A549 (cell line): Measurements from ENCODE around the gene KIAA1671. TPM values are rescaled to one million over a fixed set of nuclear protein-coding genes. Genes with fewer than 3 reads are reported as not detected.

Experiments
- ATAC-seq, 2 experiments: fragments of 200-7000 bp in 1 of 2; fragments of >200 bp in 1 of 2; cut with Nextera tagmentation in 1 of 2; cut with Tn5 transposase in 1 of 2; 3 replicates each; pipeline versions ENCODE4 v1.8.0 to v1.9.1; 2018 to 2020; ENCODE audit warnings: mild to moderate bottlenecking in 1 of 2, moderate library complexity in 1 of 2
- CTCF ChIA-PET: fragments of 300-600 bp; sonication (Branson Sonifier 250); formaldehyde crosslinking; extraction: SDS; loops from one replicate; lab custom pipeline; 2021; ENCODE audit warnings: antibody characterized with exemption, inconsistent platforms; lab: Yijun Ruan, JAX
- POLR2A ChIA-PET: fragments of 350-600 bp; formaldehyde crosslinking; extraction: SDS; loops from one replicate; lab custom pipeline; 2021; ENCODE audit warnings: antibody characterized with exemption, inconsistent platforms; lab: Yijun Ruan, JAX
- DNase-seq, 2 experiments: peaks; one replicate each; pipeline versions ENCODE4 v3.0.0 to v3.0.0-alpha.2; 2011 to 2016; ENCODE audit warnings: low read depth in 1 of 2, low spot score in 1 of 2
- FAIRE-seq: peaks from 2 replicates; lab custom pipeline; 2011; peaks lifted over from hg19 to GRCh38; lab: Jason Lieb, UNC
- H3K27ac ChIP-seq, 2 experiments: fragments of >200 bp; sonication (Bioruptor Twin); formaldehyde crosslinking; 3 replicates each; pipeline ENCODE4 v1.5.1; 2016 to 2017
- H3K4me1 ChIP-seq: fragments of >200 bp; sonication (Bioruptor Twin); formaldehyde crosslinking; 3 replicates; pipeline ENCODE4 v1.6.1; 2016
- H3K4me2 ChIP-seq: fragments of >200 bp; sonication (Bioruptor Twin); formaldehyde crosslinking; 3 replicates; pipeline ENCODE4 v1.6.1; 2016
- H3K4me3 ChIP-seq: fragments of >200 bp; sonication (Bioruptor Twin); formaldehyde crosslinking; 3 replicates; pipeline ENCODE4 v1.5.1; 2016
- H3K9me3 ChIP-seq: fragments of >200 bp; sonication (Bioruptor Twin); formaldehyde crosslinking; 3 replicates; pipeline ENCODE4 v1.6.1; 2016
- CBX2 ChIP-seq: fragments of 200-600 bp; sonication (generic); IDR thresholded peaks from 2 replicates; pipeline ENCODE4 v1.6.1; 2016; ENCODE audit warnings: low read depth, mild to moderate bottlenecking, borderline replicate concordance
- CHD2 ChIP-seq: fragments of 150-350 bp; IDR thresholded peaks from 2 replicates; pipeline ENCODE4 v1.6.1; 2014; ENCODE audit warnings: low read length; ENCODE audit not compliant: partially characterized antibody
- CHD4 ChIP-seq: fragments of 200-600 bp; sonication (generic); IDR thresholded peaks from 2 replicates; pipeline ENCODE4 v1.6.1; 2016; ENCODE audit warnings: antibody characterized with exemption, mild to moderate bottlenecking, borderline replicate concordance
- EP300 ChIP-seq, 2 experiments: fragments of >200 bp; sonication (Bioruptor Twin); formaldehyde crosslinking; IDR thresholded peaks; 2 replicates in 1 of 2; 3 replicates in 1 of 2; pipeline ENCODE4 v1.6.1; 2016 to 2017
- FOSL2 ChIP-seq, 2 experiments: fragments of 450-650 bp in 1 of 2; fragments of >200 bp in 1 of 2; sonication (Bioruptor Twin) in 1 of 2; formaldehyde crosslinking; IDR thresholded peaks; 2 replicates each; pipeline versions ENCODE4 v1.5.0 to v1.6.1; 2016 to 2020; ENCODE audit warnings: mild to moderate bottlenecking in 1 of 2, moderate library complexity in 1 of 2
- GATA3 ChIP-seq: IDR thresholded peaks from 2 replicates; pipeline ENCODE4 v1.6.1; 2012; ENCODE audit warnings: borderline replicate concordance
- HDAC2 ChIP-seq: fragments of 200-600 bp; sonication (generic); IDR thresholded peaks from 2 replicates; pipeline ENCODE4 v1.6.1; 2016
- HEYL ChIP-seq: fragments of 250-450 bp; sonication (Bioruptor Pico); IDR thresholded peaks from 2 replicates; pipeline ENCODE4 v1.8.0; 2021; ENCODE audit warnings: mild to moderate bottlenecking, moderate library complexity
- JUNB ChIP-seq: fragments of >200 bp; sonication (Bioruptor Twin); formaldehyde crosslinking; IDR thresholded peaks from 2 replicates; pipeline ENCODE4 v1.6.1; 2016
- KDM1A ChIP-seq: fragments of 200-600 bp; sonication (generic); IDR thresholded peaks from 2 replicates; pipeline ENCODE4 v1.6.1; 2016; ENCODE audit warnings: low read depth, mild to moderate bottlenecking
- MAFK ChIP-seq: fragments of 450-650 bp; IDR thresholded peaks from 2 replicates; pipeline ENCODE4 v1.6.1; 2014; ENCODE audit not compliant: partially characterized antibody
- MYC ChIP-seq: IDR thresholded peaks from 2 replicates; pipeline ENCODE4 v1.6.1; 2012; ENCODE audit warnings: mild to moderate bottlenecking, inconsistent platforms, low read length, improper control_type of control experiment, borderline replicate concordance
- PHF8 ChIP-seq: fragments of 200-600 bp; sonication (generic); IDR thresholded peaks from 2 replicates; pipeline ENCODE4 v1.6.1; 2016; ENCODE audit warnings: low read depth, mild to moderate bottlenecking, antibody characterized with exemption, moderate library complexity, borderline replicate concordance
- RCOR1 ChIP-seq: fragments of 150-350 bp; IDR thresholded peaks from 2 replicates; pipeline ENCODE4 v1.6.1; 2014; ENCODE audit warnings: antibody characterized with exemption, low read length, low read depth
- RFX5 ChIP-seq: fragments of 450-650 bp; IDR thresholded peaks from 2 replicates; pipeline ENCODE4 v1.7.1; 2014; ENCODE audit warnings: antibody characterized with exemption, mild to moderate bottlenecking, moderate library complexity
- SREBF2 ChIP-seq: fragments of 450-650 bp; IDR thresholded peaks from 2 replicates; pipeline ENCODE4 v1.6.1; 2014; ENCODE audit warnings: mild to moderate bottlenecking, moderate library complexity
- ZC3H11A ChIP-seq: fragments of 450-650 bp; IDR thresholded peaks from 2 replicates; pipeline ENCODE4 v1.6.1; 2014; ENCODE audit warnings: antibody characterized with exemption, mild to moderate bottlenecking
- ZSCAN20 ChIP-seq: fragments of 250-450 bp; sonication (Bioruptor Pico); IDR thresholded peaks from 2 replicates; pipeline ENCODE4 v1.8.0; 2022; ENCODE audit warnings: mild to moderate bottlenecking, moderate library complexity
- WGBS: methylation state at CpG from one replicate; pipeline ENCODE4 v1.1.6; 2017; ENCODE audit errors: missing lambda C conversion rate; 5-methylcytosine and 5-hydroxymethylcytosine counted together
- polyA plus RNA-seq, 4 experiments: library from polyadenylated mRNA; depleted of rRNA in 3 of 4; stranded (reverse); fragments of >200 nt; fragmentation: RNase III in 1 of 4; extraction: RNeasy Plus Mini Kit Qiagen cat#74134 plus additional on column Dnase treatment in 1 of 4; gene quantifications; 2 replicates in 3 of 4; 3 replicates in 1 of 4; pipeline ENCODE4 v1.2.3, GENCODE V29; 2011 to 2017
- TF ChIP-seq, protein P1 (sequence below): IDR thresholded peaks from 2 replicates; pipeline ENCODE4 v1.6.1; 2012
- TF ChIP-seq, protein P2 (sequence below): fragments of 450-650 bp; IDR thresholded peaks from 2 replicates; pipeline ENCODE4 v1.6.1; 2014; ENCODE audit warnings: antibody characterized with exemption
- TF ChIP-seq, protein P3 (sequence below): fragments of 250-450 bp; sonication (Bioruptor Pico); IDR thresholded peaks from 2 replicates; pipeline ENCODE4 v1.5.0; 2021; ENCODE audit warnings: mild to moderate bottlenecking, moderate library complexity, borderline replicate concordance

Gene KIAA1671
- polyA plus RNA-seq, 2 of the 4 experiments (the other 2 are of a cell fraction) = 5.3 to 7.9 TPM

GRCh38 chr22:24978308-24978707, 25.8 kb downstream of the KIAA1671 start:
- Histone ChIP-seq H3K27ac (no peak overlapping the region), H3K4me1 (peaks cover 30% of the 10 kb centered on the region; the same call in 2 of the 3 replicates), H3K4me3 (no peak overlapping the region), H3K9me3 (no peaks in the 10 kb centered on the region), H3K4me2 (no peak overlapping the region)
- POLR2A ChIA-PET = no interaction called here
- no peak for TF ChIP-seq CHD2
- no peak for TF ChIP-seq SREBF2
- no peak for TF ChIP-seq FOSL2 (IDR thresholded peaks at IDR 0.05)
- no peak for TF ChIP-seq FOSL2 (CRISPR knock-in tag; IDR thresholded peaks at IDR 0.05)
- TF ChIP-seq, protein P1, sequence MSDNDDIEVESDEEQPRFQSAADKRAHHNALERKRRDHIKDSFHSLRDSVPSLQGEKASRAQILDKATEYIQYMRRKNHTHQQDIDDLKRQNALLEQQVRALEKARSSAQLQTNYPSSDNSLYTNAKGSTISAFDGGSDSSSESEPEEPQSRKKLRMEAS = no peak
- peak; percentile 60 for TF ChIP-seq KDM1A
- no peak for TF ChIP-seq MAFK
- TF ChIP-seq, protein P2, sequence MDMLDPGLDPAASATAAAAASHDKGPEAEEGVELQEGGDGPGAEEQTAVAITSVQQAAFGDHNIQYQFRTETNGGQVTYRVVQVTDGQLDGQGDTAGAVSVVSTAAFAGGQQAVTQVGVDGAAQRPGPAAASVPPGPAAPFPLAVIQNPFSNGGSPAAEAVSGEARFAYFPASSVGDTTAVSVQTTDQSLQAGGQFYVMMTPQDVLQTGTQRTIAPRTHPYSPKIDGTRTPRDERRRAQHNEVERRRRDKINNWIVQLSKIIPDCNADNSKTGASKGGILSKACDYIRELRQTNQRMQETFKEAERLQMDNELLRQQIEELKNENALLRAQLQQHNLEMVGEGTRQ = no peak
- TF ChIP-seq RFX5 = no peak
- TF ChIP-seq HDAC2 = 0 out of 2 replicates have a peak, but pooled peaks have one; percentile 70
- ATAC-seq = no peak
- CTCF ChIA-PET = no interaction called here
- 95% methylated on average over 1 of the region's 1 CpG for WGBS
- DNase-seq = no peak
- FAIRE-seq = no peak

DNA sequence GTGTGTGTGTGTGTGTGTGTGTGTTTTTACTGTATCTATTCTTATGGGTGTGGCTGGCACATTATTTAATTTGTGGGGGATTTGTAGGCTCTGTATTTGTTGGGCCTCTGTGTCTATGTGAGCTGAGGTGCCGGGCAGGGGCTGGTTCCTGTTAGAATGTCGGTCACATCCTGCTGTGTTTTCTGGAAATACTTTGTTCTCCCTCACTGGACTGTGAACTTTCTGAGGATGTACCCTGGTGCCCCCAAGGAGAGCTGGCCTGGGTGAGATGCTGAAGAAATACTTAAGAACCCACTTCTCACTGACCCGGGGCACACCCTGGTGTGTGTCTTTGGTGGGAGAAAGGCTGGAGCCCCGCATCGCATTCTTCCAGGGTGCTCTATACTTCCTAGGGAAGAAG, 28.6 kb downstream of the KIAA1671 start:
- WGBS = 66% methylated on average over 5 of the region's 5 CpGs
- TF ChIP-seq RFX5 = no peak
- no peak for TF ChIP-seq SREBF2
- TF ChIP-seq CBX2 = no peak
- TF ChIP-seq, protein P3, sequence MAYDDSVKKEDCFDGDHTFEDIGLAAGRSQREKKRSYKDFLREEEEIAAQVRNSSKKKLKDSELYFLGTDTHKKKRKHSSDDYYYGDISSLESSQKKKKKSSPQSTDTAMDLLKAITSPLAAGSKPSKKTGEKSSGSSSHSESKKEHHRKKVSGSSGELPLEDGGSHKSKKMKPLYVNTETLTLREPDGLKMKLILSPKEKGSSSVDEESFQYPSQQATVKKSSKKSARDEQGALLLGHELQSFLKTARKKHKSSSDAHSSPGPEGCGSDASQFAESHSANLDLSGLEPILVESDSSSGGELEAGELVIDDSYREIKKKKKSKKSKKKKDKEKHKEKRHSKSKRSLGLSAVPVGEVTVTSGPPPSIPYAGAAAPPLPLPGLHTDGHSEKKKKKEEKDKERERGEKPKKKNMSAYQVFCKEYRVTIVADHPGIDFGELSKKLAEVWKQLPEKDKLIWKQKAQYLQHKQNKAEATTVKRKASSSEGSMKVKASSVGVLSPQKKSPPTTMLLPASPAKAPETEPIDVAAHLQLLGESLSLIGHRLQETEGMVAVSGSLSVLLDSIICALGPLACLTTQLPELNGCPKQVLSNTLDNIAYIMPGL (CRISPR knock-in tag) = no peak
- TF ChIP-seq CHD2 = no peak
- TF ChIP-seq, protein P1 = no peak
- no peak for TF ChIP-seq JUNB
- no peak for TF ChIP-seq ZSCAN20 (CRISPR knock-in tag)
- no peak for TF ChIP-seq EP300 (IDR thresholded peaks at IDR 0.05)
- no peak for ATAC-seq
- Histone ChIP-seq H3K4me3 (no peak overlapping the region), H3K4me1 (peaks cover 26% of the 10 kb centered on the region; the same call in 2 of the 3 replicates), H3K9me3 (no peaks in the 10 kb centered on the region), H3K27ac (peak overlapping the region in 1 of 2 experiments; percentile 63; a peak in 3 of 6 replicates), H3K4me2 (no peak overlapping the region)
- no peak for DNase-seq
- FAIRE-seq = no peak
- ChIA-PET CTCF (interaction anchor here (0.6 to 1.0 kb wide), 2 partner anchors 14 to 120 kb away, joined by 3 read pairs; no protein-coding TSS in a partner anchor), POLR2A (no interaction called here)

DNA sequence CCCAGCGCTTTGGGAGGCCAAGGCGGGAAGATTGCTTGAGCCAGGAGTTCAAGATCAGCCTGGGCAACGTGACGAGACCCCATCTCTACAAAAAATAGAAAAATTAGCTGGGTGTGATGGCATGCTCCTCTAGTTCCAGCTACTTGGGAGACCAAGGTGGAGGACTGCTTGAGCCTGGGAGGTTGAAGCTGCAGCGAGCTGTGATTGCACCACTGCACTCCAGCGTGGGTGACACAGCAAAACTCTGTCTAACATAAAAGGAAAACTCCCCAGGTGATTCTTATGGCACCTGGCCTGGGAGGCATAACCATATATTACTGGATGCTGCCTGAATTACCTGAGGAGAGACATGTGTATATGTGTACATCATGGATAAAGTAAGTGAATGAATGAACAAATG, 29.1 kb downstream of the KIAA1671 start:
- no peak for DNase-seq
- H3K4me1 ChIP-seq = peaks cover 23% of the 10 kb centered on the region; the same call in 2 of the 3 replicates
- ChIA-PET POLR2A (no interaction called here), CTCF (interaction anchor here (1.0 kb wide), 1 partner anchor 15 kb away, joined by 3 read pairs; no protein-coding TSS in a partner anchor)
- H3K4me2 ChIP-seq = no peak overlapping the region
- H3K9me3 ChIP-seq = no peaks in the 10 kb centered on the region
- peak overlapping the region in 1 of 2 experiments; percentile 63; a peak in 3 of 6 replicates for H3K27ac ChIP-seq
- no peak overlapping the region for H3K4me3 ChIP-seq
- 90% methylated on average over 6 of the region's 6 CpGs for whole genome bisulfite sequencing
- no peak for TF ChIP-seq PHF8
- TF ChIP-seq ZC3H11A = no peak
- TF ChIP-seq, protein P3 (CRISPR knock-in tag) = no peak
- no peak for TF ChIP-seq MYC
- TF ChIP-seq KDM1A = no peak
- TF ChIP-seq HEYL (CRISPR knock-in tag) = no peak
- TF ChIP-seq GATA3 = no peak
- no peak for TF ChIP-seq CHD4
- TF ChIP-seq RCOR1 = no peak
- TF ChIP-seq, all 56 proteins: peak for 0
- ATAC-seq = no peak
- no peak for FAIRE-seq
